ENCODE measurements around the gene SLC35E2B.
"Not testable (repeated sequence)": the region's sequence is repeated elsewhere in the genome, so short reads cannot be mapped to it uniquely, and the experiment has no call there.

DNA sequence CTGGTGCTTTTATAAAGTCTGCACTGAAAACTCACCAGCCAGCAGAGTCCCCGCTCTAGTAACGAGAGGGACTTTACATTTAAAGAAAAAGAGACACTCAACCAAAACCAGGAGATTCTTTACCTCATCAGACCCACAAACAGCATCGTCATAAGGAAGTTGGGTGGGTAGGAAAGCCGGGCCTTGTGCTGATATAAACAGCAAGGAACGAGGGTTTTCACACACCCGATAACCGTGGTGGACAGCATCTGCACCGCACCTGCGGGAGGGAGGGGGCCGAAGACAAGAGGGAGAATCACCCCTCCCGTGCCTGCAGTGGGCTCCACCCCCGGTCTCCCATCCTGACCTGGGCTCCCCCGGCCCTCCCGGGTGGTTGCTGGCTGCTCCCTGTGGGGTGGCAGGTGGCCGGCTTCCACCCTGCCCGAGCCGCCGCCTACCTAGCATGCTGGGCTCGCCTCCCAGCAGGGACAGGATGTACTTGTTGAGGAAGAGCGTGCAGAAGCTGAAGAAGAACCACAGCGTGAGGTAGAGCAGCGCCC, 46.3 kb upstream of the SLC35E2B start:
- TF ChIP-seq, protein P1, sequence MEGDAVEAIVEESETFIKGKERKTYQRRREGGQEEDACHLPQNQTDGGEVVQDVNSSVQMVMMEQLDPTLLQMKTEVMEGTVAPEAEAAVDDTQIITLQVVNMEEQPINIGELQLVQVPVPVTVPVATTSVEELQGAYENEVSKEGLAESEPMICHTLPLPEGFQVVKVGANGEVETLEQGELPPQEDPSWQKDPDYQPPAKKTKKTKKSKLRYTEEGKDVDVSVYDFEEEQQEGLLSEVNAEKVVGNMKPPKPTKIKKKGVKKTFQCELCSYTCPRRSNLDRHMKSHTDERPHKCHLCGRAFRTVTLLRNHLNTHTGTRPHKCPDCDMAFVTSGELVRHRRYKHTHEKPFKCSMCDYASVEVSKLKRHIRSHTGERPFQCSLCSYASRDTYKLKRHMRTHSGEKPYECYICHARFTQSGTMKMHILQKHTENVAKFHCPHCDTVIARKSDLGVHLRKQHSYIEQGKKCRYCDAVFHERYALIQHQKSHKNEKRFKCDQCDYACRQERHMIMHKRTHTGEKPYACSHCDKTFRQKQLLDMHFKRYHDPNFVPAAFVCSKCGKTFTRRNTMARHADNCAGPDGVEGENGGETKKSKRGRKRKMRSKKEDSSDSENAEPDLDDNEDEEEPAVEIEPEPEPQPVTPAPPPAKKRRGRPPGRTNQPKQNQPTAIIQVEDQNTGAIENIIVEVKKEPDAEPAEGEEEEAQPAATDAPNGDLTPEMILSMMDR (IDR thresholded peaks at IDR 0.05) = not testable (repeated sequence)
- TF ChIP-seq POLR2A (IDR thresholded peaks at IDR 0.05); POLR2AphosphoS5 (IDR thresholded peaks at IDR 0.05; ENCODE audit: insufficient read depth in 1 of 2, low read depth in 1 of 2): not testable (repeated sequence)

All from vagina (tissue), 2 donors.